Measurements from ENCODE around the gene LAMA1.

Gene LAMA1

DNA sequence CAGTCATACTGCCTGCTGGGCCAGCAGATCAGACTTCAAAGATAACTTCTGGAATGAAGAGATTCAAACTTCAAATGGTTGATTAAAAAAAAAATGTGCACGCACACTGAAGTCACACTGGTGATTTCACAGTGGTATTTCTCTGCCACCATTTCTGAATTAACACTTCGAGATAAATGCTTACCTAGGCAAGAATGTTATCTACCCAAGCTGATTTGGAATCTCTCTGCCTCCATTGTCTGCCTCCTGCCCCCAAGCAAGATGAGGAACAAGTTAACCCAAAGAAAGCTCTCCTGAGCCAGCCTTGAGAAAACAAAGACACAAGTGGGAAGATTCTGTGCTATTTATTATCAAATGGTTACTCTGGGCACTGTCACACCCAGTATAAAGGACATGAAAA lies 6.5 kb downstream of the LAMA1 start:
- no peak for DNase-seq

DNA sequence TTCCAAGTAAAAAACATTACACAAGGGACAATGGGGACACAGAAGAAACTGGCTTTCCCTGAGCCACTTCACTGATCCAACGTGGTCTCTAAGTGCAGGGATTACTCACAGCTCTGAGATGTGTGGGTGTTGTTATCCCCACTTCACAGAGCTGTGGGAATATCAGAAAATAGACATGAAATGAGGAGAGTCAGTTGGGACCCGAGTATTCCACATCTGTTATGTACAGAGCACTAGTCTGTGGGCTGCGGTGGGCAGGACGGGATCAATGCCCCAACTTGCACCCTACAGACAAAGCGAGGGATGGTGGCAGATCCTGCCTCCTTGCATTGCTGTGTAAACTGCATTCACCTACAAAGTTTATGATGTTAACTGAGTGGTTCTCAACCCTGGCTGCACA lies 11.7 kb downstream of the LAMA1 start:
- DNase-seq = no peak

DNA sequence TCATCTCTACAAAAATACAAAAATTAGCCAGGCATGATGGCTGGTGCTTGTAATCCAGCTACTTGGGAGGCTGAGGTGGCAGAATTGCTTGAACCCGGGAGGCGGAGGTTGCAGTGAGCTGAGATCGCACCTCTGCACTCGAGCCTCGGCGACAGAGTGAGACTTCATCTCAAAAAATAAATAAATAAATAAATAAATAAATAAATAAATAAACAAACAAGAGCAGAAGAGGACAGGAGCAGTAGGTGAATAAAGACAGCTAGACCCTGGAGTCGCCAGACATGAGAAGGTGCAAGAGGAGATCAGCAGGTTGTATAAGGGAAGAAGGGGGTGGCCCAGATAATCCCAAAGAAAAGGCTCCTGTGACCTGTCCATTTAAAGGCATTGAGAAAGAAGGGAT lies 12.3 kb downstream of the LAMA1 start:
- no peak for DNase-seq

DNA sequence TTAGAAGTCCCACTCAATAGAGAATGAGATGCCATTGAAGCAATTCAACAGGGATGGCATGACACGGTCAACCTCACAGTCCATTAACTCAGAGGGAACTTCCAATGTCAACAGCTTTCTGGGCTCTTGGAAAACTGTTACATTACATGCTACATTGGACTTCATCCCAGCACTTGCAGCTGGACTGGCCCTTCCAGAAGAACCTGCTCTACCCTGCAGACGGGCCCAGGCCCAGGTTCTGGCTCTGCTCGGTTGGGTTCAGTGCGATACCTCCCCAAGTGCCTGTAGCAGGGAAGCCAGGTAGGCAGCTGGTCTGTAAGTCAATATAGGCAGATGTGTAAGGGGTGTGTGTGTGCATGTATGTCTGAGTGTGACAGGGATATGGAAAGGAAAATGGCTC lies 12.9 kb downstream of the LAMA1 start:
- DNase-seq = no peak

DNA sequence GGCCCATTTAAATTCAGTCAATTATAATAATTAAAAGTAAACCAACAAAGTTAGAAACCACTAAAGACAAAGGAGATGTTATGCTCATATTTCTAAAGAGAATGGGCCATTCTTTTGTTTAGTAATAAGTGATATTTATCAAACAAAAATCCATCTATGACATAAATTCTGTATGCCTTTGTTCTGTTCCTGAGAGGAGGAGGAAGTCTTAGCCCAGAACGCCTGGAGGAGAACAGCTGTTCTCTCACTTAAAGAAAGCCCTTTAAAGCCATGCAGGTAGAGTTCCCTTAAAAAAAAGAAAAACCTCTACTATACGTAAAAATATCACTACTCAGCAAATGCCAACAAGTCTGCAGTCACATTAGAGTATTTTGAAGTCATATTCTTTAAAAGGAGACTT lies 15.5 kb downstream of the LAMA1 start:
- DNase-seq = no peak

DNA sequence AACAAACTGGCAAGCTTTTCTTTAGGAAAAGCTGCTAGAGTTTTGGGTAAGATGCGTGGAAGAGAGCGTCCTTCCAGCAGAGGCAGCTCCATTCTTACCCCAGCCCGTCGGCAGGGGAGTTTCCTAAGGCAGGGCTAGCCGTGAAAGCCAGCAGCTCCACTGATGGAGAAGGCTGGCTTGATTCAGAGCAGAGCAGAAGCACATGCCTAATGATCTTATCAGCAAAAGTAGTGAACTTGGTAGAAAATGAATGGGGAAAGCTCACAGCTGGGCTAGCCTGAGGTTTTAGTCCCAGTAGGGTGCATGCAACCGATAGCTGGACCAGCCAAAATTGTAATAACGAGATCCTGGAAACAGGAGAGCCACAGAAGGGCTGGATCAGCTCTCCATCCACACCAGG lies 20.8 kb downstream of the LAMA1 start:
- no peak for DNase-seq

DNA sequence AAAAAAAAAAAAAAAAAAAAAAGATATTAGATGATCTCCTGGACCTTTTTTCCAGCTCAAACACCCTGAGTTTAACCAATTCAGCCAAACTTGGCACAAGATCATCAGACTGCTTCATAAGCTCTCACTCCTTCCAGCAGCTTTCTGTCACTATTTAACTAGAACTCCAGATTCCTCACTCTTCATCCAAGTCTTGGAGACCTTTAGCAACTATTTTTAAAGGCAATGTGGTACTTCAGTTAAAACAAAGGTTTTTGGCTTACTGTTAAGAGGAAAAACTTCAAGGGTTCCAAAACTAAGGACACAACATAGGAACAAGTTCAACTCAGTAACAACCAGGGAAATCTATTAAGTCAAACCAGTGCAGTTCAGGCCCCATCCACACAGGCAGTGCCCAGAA lies 23.2 kb downstream of the LAMA1 start:
- DNase-seq = no peak

DNA sequence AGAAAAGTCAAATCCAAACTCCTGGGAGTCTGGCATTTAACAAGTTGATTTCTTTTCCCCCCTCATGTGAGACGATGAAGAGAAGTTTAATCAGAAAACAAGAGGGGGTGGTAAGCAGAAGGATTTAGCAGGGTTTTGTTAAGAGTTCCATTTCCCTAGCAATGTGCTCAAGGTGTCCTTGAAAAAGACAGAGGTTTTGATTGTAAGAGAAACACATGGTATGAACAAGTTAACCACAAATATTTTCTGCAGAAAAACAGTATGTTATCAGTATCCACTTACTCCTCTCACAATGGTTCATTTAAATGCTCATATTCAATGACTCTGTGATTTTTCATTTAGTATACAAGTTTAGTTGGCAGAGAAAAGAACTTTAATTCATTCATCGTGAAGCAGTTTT lies 26.8 kb downstream of the LAMA1 start:
- no peak for DNase-seq

DNA sequence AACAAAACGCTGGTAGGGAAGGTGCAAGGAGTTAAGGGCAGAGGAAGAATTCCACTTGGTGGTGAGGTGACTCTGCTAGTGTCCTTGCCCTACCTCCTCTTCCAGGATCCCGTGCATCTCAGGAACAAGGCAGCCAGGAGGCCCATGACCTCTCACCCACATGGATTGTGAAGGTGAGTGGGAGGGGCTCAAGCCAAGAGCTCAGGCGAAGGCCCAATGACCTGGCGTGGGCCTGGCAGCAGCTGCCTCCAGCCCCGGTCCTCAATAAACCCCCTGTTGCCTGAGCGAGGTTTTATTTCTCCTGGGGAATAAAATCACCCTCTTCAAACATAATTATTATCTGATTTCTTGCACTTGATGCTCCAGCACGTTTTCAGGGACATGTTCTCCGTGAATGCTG lies 28.2 kb downstream of the LAMA1 start:
- DNase-seq = no peak

DNA sequence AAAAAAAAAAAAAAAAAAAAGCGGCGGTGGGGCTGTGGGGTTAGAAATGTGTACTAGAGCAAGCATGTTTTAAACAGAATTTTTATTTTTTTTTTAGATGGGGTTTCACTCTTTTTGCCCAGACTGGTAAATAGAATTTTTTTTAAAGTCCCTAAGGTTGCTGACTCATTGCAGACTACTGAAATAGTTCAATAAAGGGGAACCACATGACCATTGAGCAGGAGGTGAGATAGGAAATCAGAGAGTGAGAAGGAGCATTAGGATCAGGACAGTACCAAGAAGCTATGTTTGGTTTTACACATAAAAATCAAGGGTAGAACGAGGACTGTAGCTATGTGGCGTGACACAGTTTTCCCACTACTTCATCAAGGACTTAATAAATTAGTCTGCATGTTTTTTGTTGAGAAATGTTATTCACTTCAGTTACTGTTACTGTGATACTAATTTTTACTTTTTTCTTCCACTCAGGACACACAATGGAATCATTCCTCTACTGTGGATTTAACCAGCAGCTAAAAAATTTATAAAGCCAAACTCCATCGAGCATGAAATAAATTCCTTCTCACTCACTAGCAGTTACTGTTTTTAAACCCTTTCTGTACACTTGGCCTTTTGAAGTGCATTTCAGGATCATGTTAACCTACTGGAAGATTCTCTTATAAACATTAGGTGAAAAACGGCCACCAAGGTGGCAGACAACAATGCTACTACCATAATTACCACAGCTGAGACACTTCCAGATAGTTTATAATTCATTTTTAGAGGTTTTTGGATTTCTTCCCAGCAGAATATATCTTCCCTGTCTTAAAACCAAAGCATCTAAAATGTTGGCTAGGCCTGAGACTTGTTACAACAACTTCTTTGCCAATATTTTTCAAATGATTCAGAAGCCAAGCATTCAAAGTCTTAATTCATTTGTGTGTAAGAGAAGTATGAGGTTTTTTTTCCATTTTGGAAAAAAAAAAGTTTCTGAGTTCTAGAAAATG lies 33.2 kb downstream of the LAMA1 start:
- no peak for DNase-seq

DNA sequence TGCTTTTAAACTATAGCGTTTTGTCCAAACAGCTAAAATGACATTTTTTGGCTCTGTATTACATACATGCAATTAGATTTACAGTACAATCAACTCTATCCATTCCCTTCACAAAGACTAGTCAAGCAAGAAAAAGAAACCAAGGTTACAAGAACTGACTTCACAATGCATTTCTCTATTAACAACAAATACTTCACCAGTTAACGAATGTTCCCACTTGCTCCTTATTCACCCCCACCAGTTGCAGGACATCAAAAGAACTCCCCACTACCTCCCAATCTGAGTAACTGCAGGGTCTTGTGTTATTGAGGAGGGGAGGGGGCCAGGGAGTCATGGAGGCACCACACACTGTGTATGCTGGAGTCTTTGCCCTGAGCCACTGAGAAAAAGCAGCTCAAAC lies 34.9 kb downstream of the LAMA1 start:
- no peak for DNase-seq

DNA sequence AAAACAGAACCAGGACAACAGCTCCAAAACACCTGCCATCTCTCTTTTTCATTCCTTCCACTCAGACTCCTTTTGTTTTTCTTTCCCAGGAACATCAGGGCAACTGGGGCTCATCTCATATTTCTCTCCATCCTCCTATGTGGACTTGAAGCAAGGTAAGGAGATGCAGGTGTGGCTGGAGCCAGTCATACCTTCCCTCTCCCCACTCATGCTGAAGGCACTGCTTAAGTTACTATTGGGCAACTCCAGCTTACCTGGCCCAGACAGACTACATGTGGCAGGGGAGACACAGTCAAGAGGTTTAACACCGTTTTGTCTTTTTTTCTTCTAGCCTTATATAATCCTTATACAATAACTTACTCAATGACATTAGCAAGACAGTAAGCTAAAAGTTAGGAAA lies 38.4 kb downstream of the LAMA1 start:
- DNase-seq = no peak

DNA sequence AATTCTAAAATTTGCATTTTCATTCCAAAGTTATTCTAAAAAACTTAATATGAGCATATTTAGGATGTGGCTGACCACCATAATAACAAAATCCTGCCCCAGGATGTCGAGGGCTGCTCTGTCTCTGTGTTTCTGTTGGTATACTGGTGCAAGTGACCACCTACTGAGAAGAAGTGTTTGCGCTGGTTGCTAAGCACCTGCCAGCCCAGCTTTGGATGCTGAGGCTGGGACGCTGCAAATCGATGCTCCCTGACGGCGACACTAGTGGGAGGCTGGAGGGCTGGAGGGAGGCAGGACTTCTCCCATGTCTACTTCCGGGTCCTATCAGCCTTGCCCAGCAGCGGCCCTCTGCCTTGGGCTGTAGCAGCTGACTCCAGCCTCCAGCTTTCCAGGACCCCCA lies 45.0 kb downstream of the LAMA1 start:
- DNase-seq = no peak

DNA sequence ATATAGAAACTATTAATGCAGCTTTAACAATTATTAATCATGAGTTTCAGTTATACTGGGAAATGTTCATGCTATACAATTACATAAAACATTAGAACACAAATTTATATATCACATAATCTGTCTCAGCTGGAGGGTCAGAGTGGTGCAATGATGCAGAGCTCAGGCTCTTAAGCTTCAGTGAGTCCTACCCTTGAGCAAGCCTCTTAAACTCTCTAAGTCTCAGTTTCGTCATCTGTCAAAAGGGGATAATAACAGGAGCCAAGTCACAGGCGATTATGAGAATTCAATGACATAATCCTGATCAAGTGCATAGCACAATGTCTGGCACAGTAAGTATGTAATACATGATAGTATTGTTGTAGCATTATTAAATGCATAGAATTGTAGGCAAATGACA lies 46.0 kb downstream of the LAMA1 start:
- no peak for DNase-seq

DNA sequence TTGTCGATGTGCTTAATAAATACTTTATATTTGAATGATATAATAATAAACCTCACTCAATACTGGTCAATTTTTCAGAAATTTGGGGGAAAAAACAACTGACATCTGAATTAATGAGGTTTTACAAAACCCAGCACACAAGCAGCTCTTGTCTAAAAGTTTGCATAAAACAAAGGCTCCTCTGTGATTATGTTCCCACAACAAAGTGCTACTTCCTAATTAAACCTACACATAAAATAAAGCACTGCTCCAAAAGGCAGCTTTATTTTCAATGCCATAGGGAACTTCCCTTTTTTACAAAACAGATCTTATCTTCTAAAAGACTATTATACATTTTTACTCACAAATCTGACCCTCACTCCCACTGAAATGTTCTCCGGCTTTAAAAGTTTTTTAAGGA lies 47.1 kb downstream of the LAMA1 start:
- DNase-seq = no peak

DNA sequence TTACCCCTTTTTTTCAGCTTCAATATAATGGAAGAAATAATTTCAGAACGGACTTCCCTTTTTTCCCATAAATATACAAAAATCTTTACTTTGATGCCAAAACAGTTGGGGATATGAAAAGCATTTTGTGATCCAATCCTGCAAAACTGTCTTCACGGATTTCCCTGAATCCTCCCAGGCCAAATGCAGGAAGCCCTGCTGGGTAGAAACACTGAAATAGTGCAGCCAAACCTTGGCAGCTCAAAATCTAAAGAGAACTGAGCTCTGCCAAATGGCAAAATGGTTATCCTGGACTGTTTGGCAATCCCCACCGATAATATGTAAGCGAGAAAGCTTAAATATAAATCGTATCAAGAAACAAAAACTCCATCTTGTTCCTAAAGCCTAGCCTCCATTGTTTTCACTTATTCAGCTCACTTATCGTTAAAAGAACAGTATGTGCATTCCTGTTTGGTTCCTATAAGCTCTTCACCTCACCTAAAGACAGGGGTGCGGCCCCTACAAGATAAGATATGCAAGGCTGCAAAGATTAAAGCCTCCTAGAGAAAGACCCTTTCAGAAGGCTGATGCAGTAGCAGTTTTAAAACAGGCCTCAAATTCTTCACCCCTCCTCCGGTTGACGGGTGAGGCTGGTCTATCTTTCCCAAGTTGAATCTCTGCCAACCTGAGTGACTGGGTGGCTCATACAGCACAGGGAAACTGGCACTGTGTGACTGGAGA lies 48.6 kb downstream of the LAMA1 start:
- no peak for DNase-seq

DNA sequence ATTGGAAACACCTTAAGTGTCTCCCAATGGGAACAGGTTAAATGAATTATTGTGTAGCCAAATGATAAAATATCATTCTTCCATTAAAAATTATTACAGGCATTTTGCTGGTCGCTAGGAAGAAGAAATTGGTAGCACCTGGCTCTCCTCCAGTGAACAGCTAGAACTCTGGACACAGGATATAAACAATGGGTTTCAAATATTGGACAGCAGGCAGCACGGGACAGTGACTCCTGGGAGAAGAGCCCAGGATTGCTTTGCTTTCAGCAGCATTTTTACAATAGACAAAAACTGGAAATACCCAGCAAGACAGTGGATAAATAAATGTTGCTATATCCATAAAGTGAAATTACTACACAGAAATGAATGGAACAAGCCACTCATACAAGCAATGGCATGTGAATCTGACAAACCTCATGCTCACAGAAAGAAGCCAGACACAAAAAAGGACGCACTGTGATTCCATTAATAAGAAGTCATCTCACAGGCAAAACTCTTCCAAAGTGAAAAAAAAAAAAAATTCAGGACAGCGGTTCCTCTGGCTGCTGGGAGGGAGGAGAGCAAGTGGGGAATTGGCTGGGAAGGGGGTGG lies 50.5 kb downstream of the LAMA1 start:
- DNase-seq = no peak

DNA sequence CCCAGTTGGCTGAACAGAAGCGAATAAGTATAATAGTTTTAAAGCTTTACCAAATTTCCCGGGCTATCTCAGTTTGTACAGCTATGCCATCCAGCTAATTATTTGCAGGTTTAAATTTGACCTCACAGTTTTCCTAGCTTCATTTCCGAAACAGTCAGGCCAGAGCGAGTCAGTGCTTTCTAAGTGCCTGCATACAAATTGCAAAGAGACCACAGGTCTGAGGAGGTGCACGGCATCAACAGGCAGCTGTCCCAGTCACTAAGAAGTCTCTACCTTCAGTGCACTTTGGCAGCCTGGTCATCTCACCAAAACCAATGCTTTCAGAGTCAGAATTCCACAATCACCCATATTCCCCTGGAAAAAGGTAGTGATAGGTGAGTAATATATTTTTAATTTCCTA lies 51.9 kb downstream of the LAMA1 start:
- DNase-seq = no peak

DNA sequence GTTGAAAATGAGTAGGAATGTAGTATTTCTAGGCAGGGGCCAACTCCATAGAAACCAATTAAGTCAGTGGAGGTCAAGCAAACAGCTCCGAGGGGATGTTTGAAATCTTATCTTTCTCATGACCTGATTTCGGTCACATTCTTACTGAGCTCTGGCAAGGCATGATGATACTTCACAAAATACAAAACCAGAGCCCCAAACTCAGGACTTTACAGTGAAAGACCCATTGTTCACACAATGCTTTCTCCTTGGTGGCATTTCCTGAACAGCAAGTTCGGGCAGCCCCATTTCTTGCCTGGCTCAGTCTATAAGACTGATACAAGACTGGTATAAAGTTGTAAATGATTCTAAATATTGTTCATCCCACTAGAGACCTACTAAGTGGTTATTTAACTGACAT lies 53.3 kb downstream of the LAMA1 start:
- DNase-seq = no peak

DNA sequence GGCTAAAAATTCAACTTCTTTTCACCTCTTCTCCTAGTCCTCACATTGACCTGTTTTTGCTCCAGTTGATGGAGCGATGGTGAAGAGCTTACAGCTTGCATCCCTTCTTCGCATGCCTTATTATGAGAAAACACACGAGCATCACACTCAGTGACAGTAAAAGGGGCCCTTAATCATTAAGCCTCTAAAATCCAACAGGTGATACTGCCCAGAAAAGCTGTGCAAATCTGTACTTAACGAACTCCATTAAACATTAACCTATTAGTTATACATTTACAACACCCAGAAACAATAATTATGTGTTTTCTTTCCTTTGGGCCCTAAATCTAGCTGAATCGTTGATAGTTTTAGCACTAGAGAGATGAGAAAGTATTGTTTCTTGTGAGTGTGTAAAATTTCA lies 54.8 kb downstream of the LAMA1 start:
- no peak for DNase-seq

DNA sequence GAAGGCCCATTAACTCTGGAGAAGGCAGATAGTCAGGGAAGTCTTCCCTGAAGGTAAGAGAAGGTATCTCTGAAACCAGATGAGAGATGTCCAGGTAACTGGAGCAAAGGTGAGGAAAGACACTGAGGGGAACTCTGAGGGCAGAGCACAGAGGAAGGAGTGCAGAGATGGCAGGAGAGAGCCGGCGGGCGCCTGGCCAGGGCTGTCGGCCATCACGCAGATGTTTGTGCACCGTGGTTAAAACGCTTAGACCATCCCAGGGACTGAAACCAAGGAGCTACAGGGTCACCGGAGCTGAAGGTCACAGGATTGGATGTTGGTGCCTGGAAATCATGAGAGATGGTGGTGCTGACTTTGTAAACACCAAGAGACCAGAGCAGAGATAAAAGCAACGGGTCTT lies 55.4 kb downstream of the LAMA1 start:
- no peak for DNase-seq

DNA sequence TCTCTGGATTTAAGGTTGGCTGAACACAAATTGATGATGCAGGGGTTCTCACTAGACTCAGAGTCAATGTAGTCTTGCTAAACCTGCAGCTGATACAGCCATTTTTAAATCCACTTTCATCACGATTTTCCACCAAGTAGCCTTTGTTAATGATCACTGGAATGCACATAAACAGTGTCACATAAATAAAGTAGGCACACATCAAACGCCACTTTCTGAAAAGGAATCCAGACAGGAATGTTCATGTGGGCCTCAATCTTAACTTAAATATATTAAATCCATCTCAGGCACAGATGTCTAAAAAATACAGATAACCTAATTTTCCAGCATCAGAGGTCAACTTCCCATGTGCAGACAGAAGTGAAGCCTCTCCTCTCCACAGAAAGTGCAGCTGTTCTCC lies 58.3 kb downstream of the LAMA1 start:
- no peak for DNase-seq

DNA sequence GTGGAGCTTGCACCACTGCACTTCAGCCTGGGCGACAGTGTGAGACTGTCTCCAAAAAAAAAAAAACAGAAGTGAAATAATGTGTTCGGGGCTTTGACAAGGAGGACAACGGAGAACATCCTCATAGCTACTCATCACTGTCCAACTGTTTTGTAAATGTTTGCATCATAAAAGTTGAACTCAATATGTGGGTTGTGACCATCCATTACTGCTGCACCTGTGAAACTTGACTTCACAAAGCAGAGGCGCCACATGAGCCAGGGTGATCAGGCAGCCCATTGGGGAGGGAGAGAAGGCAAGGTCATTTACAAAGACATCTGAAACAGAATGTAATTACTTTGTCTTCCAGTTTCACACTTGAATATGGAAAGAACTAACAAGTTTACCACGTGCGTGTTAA lies 61.6 kb downstream of the LAMA1 start:
- DNase-seq = no peak

DNA sequence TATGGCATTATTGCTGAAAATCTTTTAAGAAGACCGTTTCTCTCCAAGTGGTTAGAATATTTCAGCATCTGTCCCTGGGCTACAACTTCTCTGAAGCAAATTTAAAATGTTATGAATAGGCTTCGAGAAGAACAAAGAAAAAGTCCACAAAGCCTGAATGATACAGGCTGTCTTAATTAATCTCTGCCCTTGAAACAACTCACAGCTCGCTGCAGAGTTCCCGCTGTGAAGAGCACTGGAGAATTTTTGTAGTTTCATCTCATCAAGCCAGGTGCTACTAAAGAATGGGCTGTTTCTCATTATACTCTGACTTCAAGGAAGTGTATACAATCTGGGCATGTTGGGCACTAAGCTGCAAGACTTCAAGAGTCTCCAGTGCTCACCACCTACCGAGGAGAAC lies 67.6 kb downstream of the LAMA1 start:
- no peak for DNase-seq
